Sciatic nerve (tissue), 2 donors: ENCODE results near the gene RPL28. TPM values are rescaled to one million over a fixed set of nuclear protein-coding genes. Genes with fewer than 3 reads are reported as not detected.
"Not testable (repeated sequence)": the region's sequence is repeated elsewhere in the genome, so short reads cannot be mapped to it uniquely, and the experiment has no call there.

Experiments
- ATAC-seq: fragments of 200-7000 bp; cut with Tn5 transposase; one replicate; pipeline ENCODE4 v1.9.1; 2020; ENCODE audit warnings: mild to moderate bottlenecking, moderate library complexity
- DNase-seq: peaks from one replicate; pipeline ENCODE4 v3.0.0-alpha.2; 2020; ENCODE audit warnings: low spot score
- intact Hi-C: fragments of 100-400 bp; cut with DNase I; formaldehyde crosslinking; loops from one replicate; pipeline ENCODE4 v1.14.2; 2022
- total RNA-seq: library from RNA; stranded (reverse); fragmentation: NEBNext Ultra II Directional; extraction: Animal tissue kit (Norgen Biotek cat#: 25700); gene quantifications from one replicate; pipeline ENCODE4 v1.2.1, GENCODE V29; 2021
- donor health status: DM: no; HTN: no; CAD: no.
- donor health status: DM: no; HTN: no; CAD: no.

RPL28 gene
- total RNA-seq, 1 donor from 2014 or later: 902 TPM

DNA sequence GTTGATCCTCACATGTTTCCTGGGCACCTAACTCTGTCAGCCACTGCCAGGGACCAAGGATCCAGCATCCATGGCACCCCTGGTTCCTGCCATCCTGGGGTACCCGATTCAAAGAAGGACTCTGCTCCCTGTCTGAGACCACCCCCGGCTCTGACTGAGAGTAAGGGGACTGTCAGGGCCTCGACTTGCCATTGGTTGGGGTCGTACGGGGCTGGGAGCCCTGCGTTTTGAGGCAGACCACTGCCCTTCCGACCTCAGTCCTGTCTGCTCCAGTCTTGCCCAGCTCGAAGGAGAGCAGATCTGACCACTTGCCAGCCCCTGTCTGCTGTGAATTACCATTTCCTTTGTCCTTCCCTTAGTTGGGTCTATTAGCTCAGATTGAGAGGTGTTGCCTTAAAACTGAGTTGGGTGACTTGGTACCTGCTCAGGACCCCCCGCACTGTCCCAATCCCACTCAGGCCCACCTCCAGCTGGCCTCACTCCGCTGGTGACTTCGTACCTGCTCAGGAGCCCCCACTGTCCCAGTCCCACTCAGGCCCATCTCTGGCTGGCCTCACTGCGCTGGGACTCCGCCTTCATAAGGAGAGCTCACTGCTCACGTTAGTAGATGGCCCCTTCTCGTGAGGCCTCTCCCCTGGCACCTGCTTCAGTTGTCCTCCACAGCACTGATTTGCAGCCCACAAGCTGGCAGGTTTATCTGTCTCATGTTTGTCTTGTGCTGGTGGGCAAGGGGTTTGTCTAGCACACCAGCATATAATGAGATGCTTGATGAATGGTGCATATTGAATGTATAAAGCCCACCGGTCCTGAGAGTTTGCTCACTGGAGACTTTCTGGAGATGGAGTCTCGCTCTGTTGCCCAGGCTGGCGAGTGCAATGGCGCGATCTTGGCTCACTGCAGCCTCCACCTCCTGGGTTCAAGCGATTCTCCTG is 3.9 kb downstream of the RPL28 start:
- ATAC-seq (no peak), DNase-seq (no peak)
- intact Hi-C loops: no loop called here

DNA sequence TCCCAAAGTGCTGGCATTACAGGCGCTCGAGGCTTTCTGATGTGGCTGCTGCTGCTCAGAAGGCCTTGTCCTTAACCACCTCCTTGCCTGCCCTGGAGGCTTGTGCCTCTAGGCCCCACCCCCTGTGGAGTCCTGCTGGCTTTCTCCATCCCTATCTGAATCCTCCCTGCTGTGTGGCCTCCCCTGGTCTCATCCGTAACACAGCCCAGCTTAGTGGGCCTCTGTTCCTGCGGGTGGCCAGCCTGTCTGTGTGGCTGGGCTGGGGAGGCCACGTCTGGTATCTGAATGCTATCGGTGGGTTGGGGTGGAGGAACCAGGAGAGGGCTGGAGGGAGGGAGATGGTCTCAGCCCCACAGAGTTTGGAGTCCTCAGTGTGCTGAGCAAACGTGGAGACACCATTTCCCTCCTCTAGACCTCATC is 4.7 kb downstream of the RPL28 start:
- DNase-seq (no peak), ATAC-seq (no peak)
- intact Hi-C loops: no loop called here

DNA sequence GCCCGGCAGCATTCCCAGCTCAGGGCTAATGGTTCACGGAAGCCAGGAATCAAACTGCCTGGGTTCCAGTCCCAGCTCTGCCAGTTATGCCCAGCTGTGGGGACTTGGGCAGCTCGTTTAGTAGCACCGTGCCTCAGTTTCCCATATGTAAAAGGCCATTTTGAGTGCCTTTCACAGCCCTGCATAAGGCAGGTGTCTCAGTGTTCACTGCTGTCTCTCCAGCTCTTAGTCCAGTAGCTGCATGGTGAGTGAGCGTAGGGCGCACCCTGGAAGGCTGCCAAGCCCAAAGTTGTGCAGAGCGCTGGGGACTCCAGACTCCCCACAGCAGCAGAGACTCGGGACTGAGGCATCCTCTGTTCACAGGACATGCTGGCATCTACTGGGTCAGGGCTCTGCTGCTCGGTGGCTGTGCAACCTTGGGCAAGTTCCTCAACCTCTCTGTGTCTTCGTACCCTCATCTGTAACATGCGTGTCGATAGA is 5.5 kb downstream of the RPL28 start:
- intact Hi-C loops: no loop called here
- no peak for DNase-seq
- ATAC-seq: no peak

DNA sequence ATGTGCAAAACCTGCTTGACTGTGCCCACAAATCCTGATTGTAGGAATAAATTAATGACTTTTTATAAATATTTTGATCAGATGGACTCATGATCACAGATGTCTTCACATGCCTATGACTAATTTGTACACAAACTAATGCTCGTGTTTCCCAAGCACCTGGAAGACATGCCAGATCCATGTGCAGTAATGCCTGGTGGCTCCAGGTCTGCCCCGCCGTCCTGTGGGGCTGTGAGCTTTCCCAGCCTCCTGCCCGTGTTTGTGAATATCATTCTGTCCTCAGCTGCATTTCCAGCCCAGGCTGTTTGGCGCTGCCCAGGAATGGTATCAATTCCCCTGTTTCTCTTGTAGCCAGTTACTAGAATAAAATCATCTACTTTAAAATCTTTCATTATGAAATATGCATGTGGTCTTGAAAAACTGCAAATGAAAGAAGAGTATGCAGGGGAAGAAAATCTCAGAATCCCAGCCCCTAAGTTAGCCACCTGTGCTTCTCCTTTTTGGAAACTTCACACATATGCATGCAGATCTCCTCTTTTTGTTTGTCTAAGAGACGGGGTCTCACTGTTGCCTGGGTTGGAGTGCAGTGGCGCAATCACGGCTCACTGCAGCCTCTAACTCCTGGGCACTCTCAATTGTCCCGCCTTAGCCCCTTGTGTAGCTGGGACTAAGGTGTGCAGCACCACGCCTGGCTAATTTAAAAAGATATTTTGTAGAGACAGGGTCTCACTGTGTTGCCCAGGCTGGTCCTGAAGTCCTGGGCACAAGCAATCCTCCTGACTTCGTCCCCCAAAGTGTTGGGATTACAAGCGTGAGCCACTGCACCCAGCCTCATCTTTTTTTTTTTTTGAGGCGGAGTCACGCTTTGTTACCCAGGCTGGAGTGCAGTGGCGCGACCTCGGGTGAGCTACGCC is 6.2 kb downstream of the RPL28 start:
- intact Hi-C loops: no loop called here
- ATAC-seq: no peak
- no peak for DNase-seq

DNA sequence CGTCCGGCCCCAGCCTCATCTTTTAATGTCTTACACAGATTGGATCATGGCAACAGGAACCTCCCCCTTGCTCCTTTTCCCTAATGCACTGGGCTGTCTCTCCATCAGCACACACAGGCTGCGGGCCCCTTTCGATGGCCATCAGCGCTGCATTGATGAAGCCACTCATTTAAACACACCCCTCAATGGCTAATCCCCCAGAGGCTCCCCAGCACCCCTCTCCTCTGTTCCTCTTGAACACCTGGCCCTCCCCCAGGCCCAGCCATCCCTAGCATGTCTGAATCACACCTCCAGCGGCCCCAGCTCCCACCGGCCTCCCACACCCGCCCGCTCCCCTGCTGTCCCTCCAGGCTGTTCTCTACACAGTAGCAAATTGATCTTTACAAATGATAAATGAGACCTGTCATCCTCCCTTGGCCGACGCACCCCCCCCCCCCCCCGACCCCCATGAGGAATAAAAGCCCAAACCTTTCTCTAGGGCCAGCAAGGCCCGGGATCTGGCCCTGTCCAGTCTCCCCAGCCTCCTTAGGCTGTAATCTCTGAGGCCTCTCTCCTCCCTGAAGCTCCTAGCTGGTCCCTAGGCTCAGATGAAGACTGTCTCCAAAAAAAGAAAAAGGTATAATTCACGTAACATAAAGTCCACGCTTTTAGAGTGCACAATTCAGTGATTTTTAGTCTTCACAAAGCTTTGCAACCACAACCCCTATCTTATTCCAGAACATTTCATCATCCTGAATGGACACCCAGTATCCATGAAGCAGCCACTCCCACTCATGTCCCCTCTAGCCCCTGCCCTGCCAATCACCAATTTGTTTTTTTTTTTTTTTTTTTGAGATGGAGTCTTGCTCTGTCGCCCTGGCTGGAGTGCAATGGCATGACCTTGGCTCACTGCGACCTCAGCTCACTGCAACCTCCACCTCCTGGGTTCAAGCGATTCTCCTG is 7.4 kb downstream of the RPL28 start:
- intact Hi-C loops: no loop called here
- no peak for ATAC-seq
- DNase-seq: no peak

DNA sequence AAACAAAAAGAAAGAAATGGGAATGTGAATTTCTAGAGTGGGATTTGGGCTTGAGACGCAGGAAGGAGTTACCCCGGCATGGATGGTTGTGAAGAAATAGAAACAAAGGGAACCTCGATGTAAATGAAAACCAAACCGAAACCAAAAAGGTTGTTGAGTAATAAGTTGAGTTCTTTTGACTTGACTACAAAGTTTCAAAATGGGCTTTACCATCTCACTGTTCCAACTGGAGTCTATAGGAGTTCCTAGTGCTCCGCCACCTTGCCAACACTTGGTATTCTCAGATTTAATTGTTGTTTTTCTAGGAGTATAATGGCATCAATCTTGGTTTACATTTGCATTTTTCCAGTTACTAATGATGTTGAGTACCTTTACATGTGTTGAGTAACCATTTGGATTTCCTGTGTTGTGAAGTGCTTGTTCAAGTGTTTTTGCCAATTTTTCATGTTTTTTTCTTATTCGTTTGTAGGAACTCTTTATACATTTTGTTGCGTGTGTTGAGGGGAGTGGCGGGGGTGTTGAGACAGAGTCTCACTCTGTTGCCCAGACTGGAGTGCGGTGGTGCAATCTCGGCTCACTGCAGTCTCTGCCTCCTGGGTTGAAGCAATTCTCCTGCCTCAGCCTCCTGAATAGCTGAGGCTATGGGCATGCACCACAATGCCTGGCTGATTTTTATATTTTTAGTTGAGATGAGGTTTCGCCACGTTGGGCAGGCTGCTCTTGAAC is 12.6 kb downstream of the RPL28 start:
- no peak for DNase-seq
- no peak for ATAC-seq
- intact Hi-C loops: no loop called here

DNA sequence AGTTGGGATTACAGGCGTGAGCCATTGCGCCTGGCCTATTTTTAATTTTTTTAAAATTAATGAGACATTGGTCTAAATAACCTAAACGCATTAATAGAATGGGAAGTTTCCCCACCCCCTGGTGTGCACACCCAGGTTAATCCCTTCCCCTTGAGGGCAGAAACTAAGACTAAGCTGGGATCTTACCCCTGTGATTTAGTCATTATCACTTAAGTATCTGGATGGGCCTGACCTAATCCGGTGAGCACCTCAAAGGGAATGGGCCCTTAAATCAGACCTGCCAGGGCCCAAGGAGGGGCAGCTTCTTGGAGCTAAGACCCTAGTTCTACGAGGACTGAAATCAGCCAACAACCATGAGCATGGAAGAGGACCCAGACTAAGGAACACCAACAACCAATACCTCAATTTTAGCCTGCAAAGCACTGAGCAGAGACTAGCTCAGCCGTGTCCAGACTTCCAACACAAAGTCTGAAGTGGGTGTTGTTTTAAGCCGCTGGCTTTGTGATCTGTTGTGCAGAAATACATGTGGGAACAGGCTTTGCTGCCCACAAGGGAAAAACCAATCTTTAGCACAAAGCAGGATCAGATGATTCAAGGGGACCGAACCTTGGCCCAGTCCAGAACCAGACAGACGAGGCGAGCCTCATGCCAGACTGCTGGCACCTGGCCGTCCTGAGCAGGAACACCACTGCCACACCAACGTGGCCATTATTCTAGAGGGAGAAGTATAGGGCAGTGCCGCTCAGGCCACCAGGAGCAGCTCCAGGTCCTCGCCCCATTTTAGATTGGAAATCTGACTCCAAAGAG is 14.8 kb downstream of the RPL28 start:
- no peak for ATAC-seq
- intact Hi-C loops: no loop called here
- no peak for DNase-seq

DNA sequence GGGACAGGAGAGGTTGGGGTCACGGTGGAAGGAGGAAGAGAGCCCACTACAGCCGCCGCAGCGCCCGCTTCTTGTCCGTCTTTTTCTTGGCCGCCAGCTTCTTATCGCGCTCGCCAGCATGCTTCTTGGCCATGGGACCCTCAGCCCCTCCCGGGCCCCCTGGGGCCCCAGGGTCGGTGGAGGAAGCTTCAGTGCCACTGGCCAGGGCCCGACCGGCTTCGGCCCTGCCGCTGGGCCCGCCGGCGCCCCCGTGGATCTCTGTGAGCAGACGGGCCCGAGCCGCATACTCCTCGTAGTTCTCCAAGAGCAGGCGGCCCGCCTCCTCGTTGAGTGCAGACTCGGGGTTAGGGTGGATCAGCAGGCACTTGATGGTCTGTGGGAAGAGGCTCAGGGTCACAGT is 15.7 kb downstream of the RPL28 start:
- ATAC-seq, DNase-seq, intact Hi-C loops: not testable (repeated sequence)

DNA sequence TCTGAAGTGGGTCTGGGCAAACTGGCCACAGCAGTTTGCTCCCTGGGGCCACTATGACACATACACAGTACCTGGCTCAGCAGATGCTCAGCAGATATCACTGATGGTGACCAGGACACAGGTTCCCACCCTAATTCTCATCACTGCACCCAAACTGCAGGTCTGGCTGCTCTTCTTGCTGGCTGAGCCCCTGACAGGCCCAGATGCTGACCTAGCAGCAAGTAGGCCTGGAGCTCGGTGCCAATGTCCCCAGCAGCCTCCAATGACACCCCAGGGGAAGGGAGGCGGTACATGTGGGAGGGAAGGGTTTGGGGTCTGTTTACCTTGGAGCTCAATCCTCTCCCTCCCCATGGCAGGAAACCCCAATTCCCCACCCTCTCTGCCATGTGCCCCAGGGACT is 16.8 kb downstream of the RPL28 start:
- no peak for DNase-seq
- ATAC-seq: no peak
- intact Hi-C loops: no loop called here

DNA sequence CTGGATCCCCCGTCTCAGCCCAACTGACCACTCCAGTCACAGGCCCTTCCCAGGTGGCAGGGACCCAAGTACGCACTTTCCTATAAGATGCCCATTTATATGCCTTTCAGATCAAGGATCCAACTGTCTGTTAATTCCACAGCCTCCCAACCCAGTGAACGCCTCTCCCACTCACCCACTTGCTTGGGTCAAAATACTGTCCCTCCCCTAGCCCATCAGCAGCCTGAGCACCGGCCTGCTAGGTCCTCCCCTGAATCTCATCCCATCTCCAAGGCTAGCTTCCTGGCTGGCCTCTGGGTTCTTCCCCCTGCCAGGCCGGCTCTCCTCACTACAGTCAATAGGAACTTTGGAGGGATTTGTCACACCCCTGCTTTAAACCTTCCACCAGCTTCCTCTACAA is 19.9 kb downstream of the RPL28 start:
- ATAC-seq: no peak
- DNase-seq: no peak
- intact Hi-C loops: no loop called here

DNA sequence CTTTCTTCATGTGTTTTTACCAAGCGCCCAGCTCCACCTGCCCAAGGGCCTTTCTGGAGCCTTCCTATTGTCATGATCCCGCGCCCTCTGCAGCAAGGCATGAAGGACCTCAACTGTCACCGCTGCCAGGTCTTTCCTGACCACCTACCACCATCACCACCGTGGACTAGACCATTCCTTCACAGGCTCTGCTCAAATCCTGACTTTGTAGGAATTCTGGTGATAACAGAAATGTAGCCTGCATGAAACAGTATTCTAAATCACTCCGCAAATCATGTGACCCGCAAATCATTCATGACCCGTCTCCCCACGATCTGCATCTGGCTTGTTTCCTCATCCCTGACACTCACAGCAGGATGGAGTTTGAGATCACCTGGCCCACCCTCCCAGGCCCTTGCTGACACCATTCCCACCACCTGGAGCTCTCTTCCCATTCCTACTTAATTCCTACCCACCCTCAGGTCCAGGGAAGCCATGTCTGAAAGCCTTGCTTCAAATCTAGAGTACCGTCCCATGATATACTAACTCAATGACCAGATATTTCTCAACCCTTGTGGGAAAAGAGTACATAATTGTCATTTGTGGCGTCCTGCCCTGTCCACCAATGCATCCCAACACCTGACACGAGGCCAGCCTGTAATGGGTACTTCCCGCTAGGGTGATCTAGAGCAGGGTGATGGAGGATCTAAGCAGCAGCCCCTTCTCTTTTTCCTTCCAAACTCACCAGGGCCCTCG is 20.5 kb downstream of the RPL28 start:
- ATAC-seq: no peak
- intact Hi-C loops: no loop called here
- DNase-seq: no peak

DNA sequence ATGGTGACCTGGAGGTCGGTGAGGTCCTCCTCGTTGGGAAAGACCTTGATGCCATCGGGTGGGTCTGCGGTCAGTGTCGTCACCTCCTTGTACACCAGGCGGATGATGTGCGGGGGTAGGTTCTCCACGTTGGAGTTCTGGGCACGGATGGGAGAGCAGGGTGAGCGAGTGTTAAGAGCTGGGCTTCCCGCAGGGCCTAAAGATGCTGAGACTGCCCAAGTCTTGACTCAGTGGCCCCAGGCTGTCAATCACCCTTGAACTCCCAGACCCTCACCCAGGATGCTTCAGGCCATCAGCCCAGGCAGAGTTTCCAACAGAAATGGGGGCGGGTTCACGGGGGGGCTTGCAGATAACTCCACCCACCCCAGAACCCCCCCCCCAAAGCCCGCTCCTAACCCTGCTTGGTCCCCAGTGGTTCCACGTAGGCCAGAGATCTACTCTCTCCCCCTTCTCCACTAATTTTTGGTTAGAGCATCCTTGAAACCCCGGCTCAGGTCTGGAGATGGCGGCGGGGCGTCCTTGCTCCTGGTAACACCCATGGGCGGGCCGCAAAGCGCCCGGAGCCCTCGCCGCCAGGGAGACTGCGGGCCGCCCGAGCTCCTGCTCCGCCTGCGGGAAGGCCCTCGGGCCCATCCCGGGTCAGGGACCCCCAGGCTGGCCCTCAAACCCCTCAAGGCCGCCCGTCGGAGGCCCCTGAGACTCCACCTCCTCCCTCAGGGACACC is 21.3 kb downstream of the RPL28 start:
- intact Hi-C loops: no loop called here
- DNase-seq (peak; percentile 70), ATAC-seq (no peak)

DNA sequence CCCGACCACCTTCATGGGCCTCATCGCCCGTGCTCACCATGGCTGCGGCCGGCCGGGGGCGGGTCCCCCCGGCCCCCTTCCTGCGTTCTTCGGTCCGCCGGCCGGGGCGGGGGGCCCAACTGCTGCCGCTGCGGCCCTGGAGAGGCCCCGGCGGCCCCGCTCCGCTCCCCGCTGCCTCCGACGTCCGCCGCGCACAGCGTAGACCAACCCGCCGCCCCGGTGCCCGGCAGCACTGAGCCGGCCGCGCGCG is 21.7 kb downstream of the RPL28 start, which contains the start of gene UBE2S:
Gene UBE2S (minus strand): TSS at position 239 of the 250 bp plus-strand sequence. CDS start 199 bp downstream, at position 40.
- DNase-seq, ATAC-seq, intact Hi-C loops: not testable (repeated sequence)

DNA sequence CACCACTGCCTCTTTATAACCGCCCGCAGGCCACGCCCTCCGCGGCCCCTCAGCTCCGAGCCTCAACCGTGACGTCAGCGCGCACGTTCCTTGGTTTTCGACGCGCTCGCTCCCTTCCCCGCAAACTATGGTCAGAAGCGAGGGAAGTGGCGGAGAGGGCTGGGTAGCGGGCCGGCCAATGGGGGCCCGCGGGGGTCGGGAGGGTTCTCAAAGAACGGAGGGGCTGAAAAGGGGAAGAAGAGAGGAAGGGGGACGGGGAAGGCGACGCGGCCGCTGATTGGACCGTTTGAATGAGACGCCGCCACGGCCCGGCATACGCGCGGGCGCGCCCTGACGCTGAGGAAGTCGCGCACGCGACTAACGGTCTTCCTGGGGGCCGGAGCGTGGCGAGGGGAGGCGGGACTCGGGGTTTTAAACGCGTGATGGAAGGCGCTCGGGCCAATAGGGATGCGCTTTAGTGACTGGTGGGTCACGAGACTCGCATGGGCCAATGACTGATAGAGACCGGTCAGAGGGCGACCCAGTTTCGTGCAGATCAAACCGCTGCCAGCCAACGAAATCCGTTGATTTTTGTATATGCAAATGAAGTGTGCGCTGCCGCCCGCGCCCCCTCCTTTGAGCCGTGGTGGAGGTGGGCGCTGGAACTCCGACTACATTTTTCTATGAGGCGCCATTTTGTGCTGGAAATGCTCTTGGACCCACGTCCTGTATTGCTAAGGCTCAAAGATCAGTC is 22.2 kb downstream of the RPL28 start:
- ATAC-seq (peak; percentile 99), DNase-seq (peak; percentile 98)
- intact Hi-C loops: no loop called here

DNA sequence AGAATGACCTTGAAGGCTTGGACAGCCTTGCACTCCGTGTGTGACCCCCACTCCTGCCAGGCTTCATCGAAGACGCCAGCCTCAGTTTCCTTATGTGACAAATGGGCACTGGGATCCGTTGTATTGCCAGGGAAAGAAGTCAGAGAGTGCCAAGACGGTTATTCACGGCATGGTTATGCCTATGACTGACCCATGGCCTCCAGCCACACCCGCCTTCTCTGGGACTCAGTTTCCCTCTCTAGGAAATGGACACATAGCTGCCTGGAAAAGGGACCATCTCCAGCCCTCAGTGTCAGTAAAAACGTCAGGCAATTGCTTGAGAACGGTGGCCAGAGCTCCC is 22.8 kb downstream of the RPL28 start:
- no peak for ATAC-seq

DNA sequence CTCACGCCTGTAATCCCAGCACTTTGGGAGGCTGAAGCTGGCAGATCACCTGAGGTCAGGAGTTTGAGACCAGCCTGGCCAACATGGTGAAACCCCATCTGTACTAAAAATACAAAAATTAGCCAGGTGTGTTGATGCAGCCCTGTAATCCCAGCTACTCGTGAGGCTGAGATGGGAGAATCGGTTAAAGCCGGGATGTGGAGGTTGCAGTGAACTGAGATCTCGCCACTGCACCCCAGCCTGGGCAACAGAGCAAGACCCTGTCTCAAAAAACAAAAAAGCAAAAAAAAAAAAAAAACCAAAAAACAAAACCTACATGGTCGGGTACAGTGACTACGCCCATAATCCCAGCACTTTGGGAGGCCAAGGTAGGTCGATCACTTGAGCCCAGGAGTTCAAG is 23.4 kb downstream of the RPL28 start:
- ATAC-seq, DNase-seq, intact Hi-C loops: not testable (repeated sequence)

More for the DNA sequence above, 22.8 kb downstream of the RPL28 start:
- intact Hi-C loops: no loop called here
- no peak for DNase-seq
